HG03442 (cell line): Measurements from ENCODE around the gene PAX2.

Experiments
- ATAC-seq: cut with Tn5 transposase; IDR thresholded peaks from one replicate; pipeline ENCODE4 v1.9.1; 2021; ENCODE audit warnings: mild to moderate bottlenecking, moderate library complexity; ENCODE audit not compliant: unreplicated experiment

Gene PAX2

GRCh38 chr10:100782461-100783244 is 37.3 kb downstream of the PAX2 start:
- no peak for ATAC-seq

GRCh38 chr10:100784126-100784525 is 38.7 kb downstream of the PAX2 start:
- ATAC-seq, result no peak

- ATAC-seq, result no peak
Observed at GRCh38 chr10:100786591-100786990, 41.2 kb downstream of the PAX2 start.

GRCh38 chr10:100788002-100788903 is 42.9 kb downstream of the PAX2 start:
- ATAC-seq, result no peak

- no peak for ATAC-seq
Observed at GRCh38 chr10:100790761-100791208, 45.4 kb downstream of the PAX2 start.

GRCh38 chr10:100791369-100792058 is 46.1 kb downstream of the PAX2 start:
- no peak for ATAC-seq

- no peak for ATAC-seq
Observed at GRCh38 chr10:100792574-100792973, 47.2 kb downstream of the PAX2 start.

GRCh38 chr10:100793055-100793454 is 47.7 kb downstream of the PAX2 start:
- ATAC-seq, result no peak

- no peak for ATAC-seq
Observed at GRCh38 chr10:100799881-100800280, 54.5 kb downstream of the PAX2 start.

GRCh38 chr10:100800931-100801330 is 55.5 kb downstream of the PAX2 start:
- ATAC-seq, result no peak

- no peak for ATAC-seq
Observed at GRCh38 chr10:100802196-100802595, 56.8 kb downstream of the PAX2 start.

- ATAC-seq, result no peak
Observed at GRCh38 chr10:100802607-100803006, 57.2 kb downstream of the PAX2 start.

GRCh38 chr10:100803492-100803891 is 58.1 kb downstream of the PAX2 start:
- no peak for ATAC-seq

GRCh38 chr10:100803908-100804307 is 58.5 kb downstream of the PAX2 start:
- no peak for ATAC-seq

- no peak for ATAC-seq
Observed at GRCh38 chr10:100805543-100806355, 60.4 kb downstream of the PAX2 start.

GRCh38 chr10:100806356-100806645 is 60.9 kb downstream of the PAX2 start:
- ATAC-seq, result no peak

- ATAC-seq, result no peak
Observed at GRCh38 chr10:100807241-100807951, 62.0 kb downstream of the PAX2 start.

- no peak for ATAC-seq
Observed at GRCh38 chr10:100808876-100809275, 63.5 kb downstream of the PAX2 start.

- no peak for ATAC-seq
Observed at GRCh38 chr10:100810091-100810834, 64.9 kb downstream of the PAX2 start.

GRCh38 chr10:100810835-100811116 is 65.4 kb downstream of the PAX2 start:
- no peak for ATAC-seq
